ENCODE results near the gene C3orf70. TPM values are rescaled to one million over a fixed set of nuclear protein-coding genes. Genes with fewer than 3 reads are reported as not detected.

The C3orf70 gene
- total and polyA plus RNA-seq, 2 of the 8 experiments (the other 6 are each of a cell fraction or from before 2014, with no cell fraction given) = 1.7 to 2.0 TPM

DNA sequence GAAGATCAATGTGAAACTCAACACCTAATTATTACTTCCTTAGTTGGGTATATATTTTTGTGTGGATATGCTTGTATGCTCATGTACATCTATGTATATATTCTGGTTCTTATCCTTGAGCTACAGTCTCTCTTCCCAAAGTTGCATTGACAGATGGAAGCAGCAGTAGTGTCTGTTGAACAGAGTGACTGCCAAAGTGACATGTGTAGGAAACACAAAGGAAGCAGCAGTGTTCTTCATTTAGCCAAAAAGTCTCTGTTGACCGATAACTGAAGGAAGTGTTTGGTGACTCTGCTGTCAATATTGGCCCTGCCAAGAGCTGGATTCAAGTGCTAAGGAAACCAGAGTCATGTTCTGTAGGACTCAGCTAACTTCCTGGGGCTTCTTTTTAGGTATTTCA lies 123.8 kb downstream of the C3orf70 start:
- H4K8ac ChIP-seq (ENCODE audit: extremely low read depth, insufficient read depth, low read length) = no peak overlapping the region
- no peaks in the 10 kb centered on the region for H3K79me2 ChIP-seq (ENCODE audit: control insufficient read depth in 1 of 2, insufficient read depth in 2 of 2, low read length in 2 of 2)
- no peak for TF ChIP-seq KDM4A (IDR thresholded peaks at IDR 0.05; ENCODE audit: low read depth, low read length, severe bottlenecking)
- no peak for TF ChIP-seq POLR2A (IDR thresholded peaks at IDR 0.05; ENCODE audit: control extremely low read depth in 1 of 2, low read depth in 2 of 2, low read length in 2 of 2)
- TF ChIP-seq ZNF274 (IDR thresholded peaks at IDR 0.05; ENCODE audit: borderline replicate concordance, extremely low read depth, low read length) = no peak
- no peak for TF ChIP-seq RNF2 (IDR thresholded peaks at IDR 0.05; ENCODE audit: borderline replicate concordance, low read depth, low read length, missing control alignments, poor library complexity, severe bottlenecking)
- no peak for TF ChIP-seq MAFK (IDR thresholded peaks at IDR 0.05; ENCODE audit: low read depth, low read length)
- TF ChIP-seq BACH1 (IDR thresholded peaks at IDR 0.05; ENCODE audit: low read length) = no peak
- H3K4ac ChIP-seq (replicated peaks; ENCODE audit: insufficient read length, low read depth, low read length) = no peak overlapping the region
- no peaks in the 10 kb centered on the region for H3K23me2 ChIP-seq (ENCODE audit: low read depth, low read length)
- H3K14ac ChIP-seq (ENCODE audit: insufficient read length) = no peak overlapping the region
- H2BK12ac ChIP-seq (ENCODE audit: low read depth, low read length) = no peak overlapping the region
- no peak overlapping the region for H4K91ac ChIP-seq (replicated peaks; ENCODE audit: insufficient read length, low read length)
- H3K36me3 ChIP-seq (ENCODE audit: control insufficient read depth in 2 of 4, insufficient read depth in 4 of 4, low read length in 3 of 4) = peaks cover 0 to 2% (median 0%) of the 10 kb centered on the region in 4 experiments; a peak in 1 of 8 replicates
- H2AFZ ChIP-seq (ENCODE audit: low read length) = no peak overlapping the region
- H3K27ac ChIP-seq (ENCODE audit: low read depth, low read length) = no peak overlapping the region
- no peaks in the 10 kb centered on the region for H3K27me3 ChIP-seq (replicated peaks in 1 of 4; ENCODE audit: control insufficient read depth in 3 of 4, extremely low read depth in 1 of 4, insufficient read depth in 3 of 4, low read length in 3 of 4)
- FAIRE-seq (no peak), DNase-seq (ENCODE audit: low read depth in 1 of 2, low spot score in 2 of 2) (no peak)
- no peak overlapping the region for H3K23ac ChIP-seq (ENCODE audit: insufficient read length)
- H3K56ac ChIP-seq (replicated peaks; ENCODE audit: insufficient read length, low read depth, low read length) = no peak overlapping the region
- H3K4me1 ChIP-seq (replicated peaks in 1 of 4; ENCODE audit: control insufficient read depth in 3 of 4, insufficient read depth in 4 of 4, low read length in 3 of 4) = no peaks in the 10 kb centered on the region
- no peaks in the 10 kb centered on the region for H4K20me1 ChIP-seq (replicated peaks in 1 of 2; ENCODE audit: control insufficient read depth in 1 of 2, insufficient read depth in 2 of 2, low read length in 2 of 2)
- H3K79me1 ChIP-seq (ENCODE audit: low read depth, low read length) = no peaks in the 10 kb centered on the region
- H3K4me2 ChIP-seq (ENCODE audit: insufficient read depth in 1 of 2, low read depth in 2 of 2, low read length in 2 of 2) = no peak overlapping the region
- no peak overlapping the region for H2AK5ac ChIP-seq (ENCODE audit: low read depth, low read length)
- H4K5ac ChIP-seq (ENCODE audit: insufficient read length, low read depth, low read length) = no peak overlapping the region
- H2BK5ac ChIP-seq (ENCODE audit: low read depth, low read length) = no peak overlapping the region
- H3K4me3 ChIP-seq (ENCODE audit: extremely low read depth in 1 of 4, insufficient read depth in 2 of 4, low read depth in 3 of 4, low read length in 4 of 4) = no peak overlapping the region
- H2BK20ac ChIP-seq (ENCODE audit: low read length) = no peak overlapping the region
- no peak overlapping the region for H2BK15ac ChIP-seq (ENCODE audit: low read length)
- no peaks in the 10 kb centered on the region for H3K9me3 ChIP-seq (ENCODE audit: insufficient read depth in 2 of 2, low read depth in 1 of 2, low read length in 1 of 2)
- H2BK120ac ChIP-seq (replicated peaks; ENCODE audit: low read depth, low read length) = no peak overlapping the region
- ChIA-PET POLR2A (ENCODE audit: partially characterized antibody) (no interaction called here), CTCF (ENCODE audit: partially characterized antibody) (interaction anchor here (0.9 to 1.3 kb wide), 3 partner anchors 46 to 325 kb away, joined by 3 to 5 read pairs (median 3); no protein-coding TSS in a partner anchor)
- no peak overlapping the region for H3K9ac ChIP-seq (replicated peaks in 1 of 4; ENCODE audit: extremely low read depth in 1 of 4, low read depth in 3 of 4, low read length in 3 of 4)
- WGBS, 2 experiments (ENCODE audit: extremely low coverage in 1 of 2, insufficient coverage in 1 of 2, insufficient read length in 1 of 2, insufficient replicate concordance in 2 of 2, low coverage in 1 of 2, low lambda C conversion rate in 2 of 2, missing lambda C conversion rate in 1 of 2) = 100% methylated on average over 1 of the region's 1 CpG; no CpG with 5 or more reads in 1 of the 2 experiments
- H3K18ac ChIP-seq (ENCODE audit: extremely low read depth, low read length) = no peak overlapping the region
